ENCODE measurements around the gene FUZ. TPM values are rescaled to one million over a fixed set of nuclear protein-coding genes. Genes with fewer than 3 reads are reported as not detected.

Gene FUZ
- total and polyA plus RNA-seq, 2 of the 8 experiments (the other 6 are each of a cell fraction or from before 2014, with no cell fraction given) = 28.4 to 33.9 TPM

DNA sequence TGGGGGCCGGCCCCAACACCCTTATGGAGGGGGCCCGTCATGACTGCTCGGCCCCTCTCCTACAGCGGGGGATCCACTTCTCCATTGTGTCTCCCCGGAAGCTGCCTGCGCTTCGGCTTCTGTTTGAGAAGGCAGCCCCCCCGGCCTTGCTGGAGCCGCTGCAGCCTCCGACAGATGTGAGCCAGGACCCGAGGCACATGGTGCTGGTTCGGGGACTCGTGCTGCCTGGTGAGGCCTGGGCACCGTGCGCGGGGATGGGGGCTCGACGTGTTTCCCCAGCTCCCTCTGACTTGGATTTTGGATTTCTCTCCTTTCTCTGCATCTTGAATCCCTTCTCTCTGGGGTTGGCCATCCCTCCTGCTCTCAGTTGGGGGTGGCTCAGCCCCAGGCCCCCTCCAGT is 16.6 kb upstream of the FUZ start:
- POLR2A ChIA-PET (ENCODE audit: partially characterized antibody) = interaction anchor here (0.6 to 2.7 kb wide), 5 partner anchors 10 to 64 kb away, joined by 3 to 9 read pairs (median 3); partner anchors contain the start of genes FUZ, MED25 and PTOV1

More for the DNA sequence above, 16.6 kb upstream of the FUZ start:
- Histone ChIP-seq H2BK12ac (ENCODE audit: low read depth, low read length) (no peak overlapping the region), H4K5ac (ENCODE audit: insufficient read length, low read depth, low read length) (no peak overlapping the region), H3K4me3 (ENCODE audit: extremely low read depth in 1 of 4, insufficient read depth in 2 of 4, low read depth in 3 of 4, low read length in 4 of 4) (no peak overlapping the region), H3K23ac (ENCODE audit: insufficient read length) (no peak overlapping the region), H2AK5ac (ENCODE audit: low read depth, low read length) (no peak overlapping the region), H3K79me1 (ENCODE audit: low read depth, low read length) (peaks cover 13% of the 10 kb centered on the region), H3K9me3 (ENCODE audit: insufficient read depth in 2 of 2, low read depth in 1 of 2, low read length in 1 of 2) (no peaks in the 10 kb centered on the region), H2BK20ac (ENCODE audit: low read length) (no peak overlapping the region), H3K23me2 (ENCODE audit: low read depth, low read length) (no peaks in the 10 kb centered on the region), H3K4me1 (replicated peaks in 1 of 4; ENCODE audit: control insufficient read depth in 3 of 4, insufficient read depth in 4 of 4, low read length in 3 of 4) (no peaks in the 10 kb centered on the region), H3K14ac (ENCODE audit: insufficient read length) (no peak overlapping the region), H3K36me3 (ENCODE audit: control insufficient read depth in 2 of 4, insufficient read depth in 4 of 4, low read length in 3 of 4) (peaks cover 10 to 32% (median 23%) of the 10 kb centered on the region in 4 experiments; a peak in 5 of 8 replicates), H3K56ac (replicated peaks; ENCODE audit: insufficient read length, low read depth, low read length) (no peak overlapping the region), H3K79me2 (ENCODE audit: control insufficient read depth in 1 of 2, insufficient read depth in 2 of 2, low read length in 2 of 2) (peaks cover 0 to 12% of the 10 kb centered on the region in 2 experiments; a peak in 2 of 4 replicates), H2BK120ac (replicated peaks; ENCODE audit: low read depth, low read length) (no peak overlapping the region), H3K4ac (replicated peaks; ENCODE audit: insufficient read length, low read depth, low read length) (no peak overlapping the region), H4K20me1 (replicated peaks in 1 of 2; ENCODE audit: control insufficient read depth in 1 of 2, insufficient read depth in 2 of 2, low read length in 2 of 2) (peaks cover 11 to 13% of the 10 kb centered on the region in 2 experiments), H3K4me2 (ENCODE audit: insufficient read depth in 1 of 2, low read depth in 2 of 2, low read length in 2 of 2) (no peak overlapping the region), H2BK15ac (ENCODE audit: low read length) (no peak overlapping the region), H2BK5ac (ENCODE audit: low read depth, low read length) (no peak overlapping the region), H4K91ac (replicated peaks; ENCODE audit: insufficient read length, low read length) (no peak overlapping the region), H2AFZ (ENCODE audit: low read length) (no peak overlapping the region), H4K8ac (ENCODE audit: extremely low read depth, insufficient read depth, low read length) (no peak overlapping the region; the same call in 1 of the 2 replicates), H3K27me3 (replicated peaks in 1 of 4; ENCODE audit: control insufficient read depth in 3 of 4, extremely low read depth in 1 of 4, insufficient read depth in 3 of 4, low read length in 3 of 4) (no peaks in the 10 kb centered on the region), H3K18ac (ENCODE audit: extremely low read depth, low read length) (no peak overlapping the region), H3K9ac (replicated peaks in 1 of 4; ENCODE audit: extremely low read depth in 1 of 4, low read depth in 3 of 4, low read length in 3 of 4) (no peak overlapping the region), H3K27ac (ENCODE audit: low read depth, low read length) (no peak overlapping the region)
- CTCF ChIA-PET (ENCODE audit: partially characterized antibody) = interaction anchor here (0.6 to 2.0 kb wide), 5 partner anchors 10 to 1856 kb away, joined by 3 to 5 read pairs (median 3); no protein-coding TSS in a partner anchor
- TF ChIP-seq CREB1 (IDR thresholded peaks at IDR 0.05) = no peak
- TF ChIP-seq SP1 (IDR thresholded peaks at IDR 0.05; ENCODE audit: low read depth, low read length) = no peak
- TF ChIP-seq GABPA (IDR thresholded peaks at IDR 0.05; ENCODE audit: borderline replicate concordance, insufficient read depth, low read length) = no peak
- TF ChIP-seq JUN (IDR thresholded peaks at IDR 0.05; ENCODE audit: low read depth, low read length) = no peak
- TF ChIP-seq, protein P1, sequence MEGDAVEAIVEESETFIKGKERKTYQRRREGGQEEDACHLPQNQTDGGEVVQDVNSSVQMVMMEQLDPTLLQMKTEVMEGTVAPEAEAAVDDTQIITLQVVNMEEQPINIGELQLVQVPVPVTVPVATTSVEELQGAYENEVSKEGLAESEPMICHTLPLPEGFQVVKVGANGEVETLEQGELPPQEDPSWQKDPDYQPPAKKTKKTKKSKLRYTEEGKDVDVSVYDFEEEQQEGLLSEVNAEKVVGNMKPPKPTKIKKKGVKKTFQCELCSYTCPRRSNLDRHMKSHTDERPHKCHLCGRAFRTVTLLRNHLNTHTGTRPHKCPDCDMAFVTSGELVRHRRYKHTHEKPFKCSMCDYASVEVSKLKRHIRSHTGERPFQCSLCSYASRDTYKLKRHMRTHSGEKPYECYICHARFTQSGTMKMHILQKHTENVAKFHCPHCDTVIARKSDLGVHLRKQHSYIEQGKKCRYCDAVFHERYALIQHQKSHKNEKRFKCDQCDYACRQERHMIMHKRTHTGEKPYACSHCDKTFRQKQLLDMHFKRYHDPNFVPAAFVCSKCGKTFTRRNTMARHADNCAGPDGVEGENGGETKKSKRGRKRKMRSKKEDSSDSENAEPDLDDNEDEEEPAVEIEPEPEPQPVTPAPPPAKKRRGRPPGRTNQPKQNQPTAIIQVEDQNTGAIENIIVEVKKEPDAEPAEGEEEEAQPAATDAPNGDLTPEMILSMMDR (IDR thresholded peaks at IDR 0.05; ENCODE audit: control extremely low read depth in 1 of 3, insufficient read depth in 1 of 3, low read depth in 1 of 3, low read length in 3 of 3) = no peak
- TF ChIP-seq POLR2A (IDR thresholded peaks at IDR 0.05; ENCODE audit: control extremely low read depth in 1 of 2, low read depth in 2 of 2, low read length in 2 of 2) = no peak
- no peak for DNase-seq (ENCODE audit: low read depth in 1 of 2, low spot score in 2 of 2)
- WGBS, 2 experiments (ENCODE audit: extremely low coverage in 1 of 2, insufficient coverage in 1 of 2, insufficient read length in 1 of 2, insufficient replicate concordance in 2 of 2, low coverage in 1 of 2, low lambda C conversion rate in 2 of 2, missing lambda C conversion rate in 1 of 2) = 93% methylated on average over 13 of the region's 18 CpGs; no CpG with 5 or more reads in 1 of the 2 experiments
- no peak for FAIRE-seq

Data from H1 (cell line).